ENCODE measurements around the gene AIFM3. TPM values are rescaled to one million over a fixed set of nuclear protein-coding genes. Genes with fewer than 3 reads are reported as not detected.

The AIFM3 gene
- total and polyA plus RNA-seq, 2 of the 13 experiments (the other 11 are each of a cell fraction or from before 2014, with no cell fraction given), result 9.0 to 15.3 TPM

- TF ChIP-seq ZNF513 (CRISPR knock-in tag; conservative IDR thresholded peaks at IDR 0.05) (no peak), ARID4A (CRISPR knock-in tag; IDR thresholded peaks at IDR 0.05; ENCODE audit: borderline replicate concordance) (no peak), ZNF646 (CRISPR knock-in tag; IDR thresholded peaks at IDR 0.05) (no peak), SALL1 (CRISPR knock-in tag; IDR thresholded peaks at IDR 0.05) (no peak; the same call in 1 of the 2 replicates), ATF5 (CRISPR knock-in tag; IDR thresholded peaks at IDR 0.05; ENCODE audit: low read depth) (no peak), GTF2F1 (IDR thresholded peaks at IDR 0.05; ENCODE audit: low read length) (no peak), AGO2 (optimal IDR thresholded peaks at IDR 0.05; ENCODE audit: low read depth, low read length) (no peak), ZNF20 (CRISPR knock-in tag; IDR thresholded peaks at IDR 0.05) (no peak), HMGXB3 (CRISPR knock-in tag; IDR thresholded peaks at IDR 0.05; ENCODE audit: borderline replicate concordance) (no peak), REL (CRISPR knock-in tag; conservative IDR thresholded peaks at IDR 0.05) (no peak)
Measured at GRCh38 chr22:20951151-20951931, 15.7 kb upstream of the AIFM3 start (continued).
